GM18520 (cell line): ENCODE results near the gene SSRP1.
A peak's percentile ranks its signal among the peaks of the same experiment; 100 is the strongest.

ENCODE experiments used
- ATAC-seq: cut with Tn5 transposase; IDR thresholded peaks from one replicate; pipeline ENCODE4 v1.9.1; 2021; ENCODE audit not compliant: unreplicated experiment

Gene SSRP1

DNA sequence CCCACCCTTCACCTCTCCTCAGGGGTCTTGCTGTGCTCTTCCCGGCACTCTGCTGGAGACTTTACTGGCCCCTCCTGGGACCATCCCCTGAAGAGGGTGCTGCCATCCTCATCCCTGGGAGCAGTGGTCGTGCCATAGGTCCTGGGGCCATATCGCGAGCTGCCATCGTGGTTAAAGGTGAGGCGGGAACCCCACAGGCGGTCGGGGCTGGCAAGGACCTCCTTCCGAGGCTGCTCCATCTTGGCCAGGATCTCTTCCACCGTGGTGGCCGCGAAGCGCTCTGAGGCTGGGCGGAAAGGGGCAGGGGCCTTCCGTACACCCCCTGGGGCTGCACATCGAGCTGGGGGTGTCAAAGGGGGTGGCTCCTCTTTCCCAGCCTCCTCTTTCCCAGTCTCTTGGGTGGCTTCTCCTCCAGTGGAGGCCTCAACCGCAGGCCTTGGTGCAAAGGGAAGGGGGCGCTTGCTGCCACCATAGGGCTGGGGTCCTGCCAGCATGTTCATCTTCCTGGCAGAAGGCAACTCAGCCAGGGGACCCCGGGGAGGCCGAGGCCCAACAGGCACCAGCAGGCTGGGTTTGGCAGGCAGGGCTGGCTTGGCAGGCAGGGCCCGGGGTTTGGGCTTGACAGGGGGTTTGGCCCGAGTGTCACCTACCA is 15.5 kb downstream of the SSRP1 start:
- ATAC-seq: no peak

DNA sequence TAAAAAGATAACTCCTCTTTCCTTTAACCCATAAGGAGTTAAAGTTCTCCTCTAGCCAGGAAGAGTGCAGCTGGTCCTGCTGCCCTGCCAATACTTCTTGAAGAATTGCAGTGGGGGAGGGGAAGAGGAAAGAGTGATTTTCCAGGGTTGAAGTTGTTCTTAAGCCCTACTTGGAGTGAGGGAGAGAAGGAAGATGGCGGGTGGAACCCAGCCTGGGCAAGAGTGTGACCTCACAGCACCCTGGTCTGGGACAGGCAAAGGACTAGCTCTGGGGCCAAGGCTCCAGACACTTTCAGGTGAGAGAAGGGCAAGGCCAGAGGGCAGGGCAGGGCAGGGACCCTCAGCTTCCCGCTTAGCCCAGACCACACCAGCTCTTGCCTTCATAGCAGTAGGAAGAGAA is 17.5 kb downstream of the SSRP1 start:
- no peak for ATAC-seq

DNA sequence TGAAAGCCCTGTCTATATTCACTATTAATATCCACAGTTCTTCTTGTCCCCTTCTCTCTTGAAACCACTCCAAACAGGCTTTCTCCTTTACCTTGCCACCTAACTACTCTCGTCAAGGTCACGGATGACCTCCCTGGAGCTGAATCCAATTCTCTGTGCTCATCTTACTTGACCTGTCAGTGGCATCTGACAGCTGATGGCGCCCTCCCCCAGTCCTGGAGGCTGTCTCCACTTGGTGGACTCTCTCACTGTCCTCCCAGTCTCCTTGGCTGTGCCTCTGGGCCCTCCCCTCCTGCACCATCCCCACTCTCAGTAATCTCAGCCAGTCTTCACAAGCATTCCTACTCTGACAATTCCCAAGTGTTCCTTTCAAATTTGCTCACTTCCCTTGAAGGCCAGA is 19.7 kb downstream of the SSRP1 start:
- no peak for ATAC-seq

DNA sequence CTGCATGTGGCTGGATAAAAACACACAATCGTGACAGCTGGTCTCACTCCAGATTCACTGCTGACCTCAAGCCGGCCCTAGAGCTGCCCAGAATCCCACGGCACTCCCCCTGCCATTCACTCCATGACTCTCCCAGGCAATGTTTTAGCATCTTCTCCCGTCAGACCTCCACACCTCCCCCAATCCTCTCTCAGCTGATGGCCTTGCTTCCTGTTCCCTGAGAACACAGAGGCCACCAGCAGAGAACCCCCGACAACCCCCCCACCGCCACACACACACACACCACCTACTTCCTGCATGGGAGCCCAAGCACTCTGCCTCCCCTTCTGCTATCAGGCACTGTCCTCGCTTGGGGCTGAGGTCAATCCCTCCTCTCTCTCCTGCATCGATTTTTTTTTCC is 20.2 kb downstream of the SSRP1 start:
- ATAC-seq: no peak

DNA sequence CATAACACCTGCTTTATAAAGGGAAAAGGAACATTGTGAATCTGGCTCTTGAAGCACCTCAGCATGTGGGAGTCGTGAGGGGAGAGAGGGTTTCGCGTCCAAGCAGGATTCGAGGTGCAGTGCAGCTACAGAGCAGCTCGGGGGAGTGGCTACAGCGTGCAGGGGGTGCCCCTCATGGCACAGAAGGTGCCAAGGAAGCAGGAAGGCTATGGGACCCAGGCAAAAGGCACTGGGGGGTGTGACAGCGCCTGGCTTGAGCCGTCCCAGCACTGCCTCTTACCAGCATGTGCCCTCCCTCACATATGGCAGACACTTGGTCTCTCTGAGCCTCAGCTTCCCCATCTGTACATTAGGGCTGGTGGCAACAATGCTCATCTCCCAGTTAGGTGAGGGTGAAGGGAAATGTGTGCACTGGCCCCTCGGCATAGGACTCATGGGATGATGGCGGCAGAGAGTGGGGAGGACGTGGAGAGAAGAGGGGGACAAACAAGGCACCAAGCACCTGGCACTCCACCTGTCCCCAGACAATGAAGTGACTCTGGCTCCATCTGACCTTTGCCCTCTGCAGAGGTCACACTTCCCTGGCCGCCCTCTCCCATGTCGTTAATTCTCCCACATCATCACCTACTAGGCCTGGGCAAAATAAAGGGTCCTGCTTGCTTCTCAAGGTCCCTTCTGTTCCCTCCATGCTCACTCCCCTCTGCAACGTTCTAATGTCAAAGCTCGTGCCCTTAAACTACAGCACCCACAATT is 21.3 kb downstream of the SSRP1 start:
- ATAC-seq: no peak

DNA sequence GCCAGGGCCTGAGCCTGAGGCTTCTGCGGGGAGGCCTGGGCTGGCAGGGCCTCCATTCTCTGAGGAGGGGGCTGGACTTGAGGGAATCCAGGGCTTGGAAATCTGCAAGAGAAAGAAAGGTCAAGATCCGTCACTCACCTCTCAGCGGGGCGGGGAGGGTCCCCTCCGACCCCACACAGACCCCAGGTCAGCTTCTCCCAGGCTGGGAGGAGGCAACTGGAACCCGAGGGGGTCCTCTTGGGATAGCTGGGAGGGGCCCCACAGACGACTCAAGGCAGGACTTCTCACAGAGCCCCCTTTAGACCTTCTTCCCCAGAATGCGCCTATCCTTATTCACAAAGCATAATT is 21.9 kb downstream of the SSRP1 start:
- no peak for ATAC-seq

DNA sequence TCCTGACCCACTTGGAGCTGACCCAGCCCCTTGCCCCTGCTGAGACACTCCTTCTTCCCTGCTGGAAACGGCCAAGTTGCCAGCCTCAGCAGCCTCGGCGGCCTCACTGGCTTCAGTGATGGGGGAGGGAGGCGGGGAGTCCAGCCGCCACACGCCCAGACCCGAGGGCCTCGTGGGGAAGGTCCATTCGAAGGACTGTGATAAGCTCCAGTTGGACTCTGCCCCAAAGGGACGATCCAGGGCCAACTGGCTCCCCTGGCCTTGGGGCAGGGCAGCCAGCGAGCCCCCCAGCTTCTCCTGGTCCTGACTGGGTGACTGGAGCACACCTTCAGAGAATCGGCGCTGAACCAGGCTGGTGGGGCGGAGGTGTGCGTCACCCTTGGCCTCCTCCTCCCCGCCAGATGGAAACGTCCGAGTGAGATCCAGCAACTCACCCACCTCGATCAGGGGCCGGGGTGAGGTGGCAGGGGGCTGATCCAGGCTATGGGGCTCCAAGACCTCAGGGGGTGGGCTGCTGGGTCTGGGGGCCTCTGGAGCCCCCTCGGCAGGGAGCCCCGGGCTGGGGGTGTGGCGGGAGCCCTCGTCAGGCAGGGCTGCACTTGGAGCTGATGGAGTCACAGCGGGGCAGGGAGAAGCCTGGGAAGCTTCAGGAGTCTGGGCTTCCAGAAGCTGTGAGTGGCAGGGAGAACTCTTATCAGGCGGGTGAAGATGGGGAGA is 22.5 kb downstream of the SSRP1 start:
- ATAC-seq: no peak

DNA sequence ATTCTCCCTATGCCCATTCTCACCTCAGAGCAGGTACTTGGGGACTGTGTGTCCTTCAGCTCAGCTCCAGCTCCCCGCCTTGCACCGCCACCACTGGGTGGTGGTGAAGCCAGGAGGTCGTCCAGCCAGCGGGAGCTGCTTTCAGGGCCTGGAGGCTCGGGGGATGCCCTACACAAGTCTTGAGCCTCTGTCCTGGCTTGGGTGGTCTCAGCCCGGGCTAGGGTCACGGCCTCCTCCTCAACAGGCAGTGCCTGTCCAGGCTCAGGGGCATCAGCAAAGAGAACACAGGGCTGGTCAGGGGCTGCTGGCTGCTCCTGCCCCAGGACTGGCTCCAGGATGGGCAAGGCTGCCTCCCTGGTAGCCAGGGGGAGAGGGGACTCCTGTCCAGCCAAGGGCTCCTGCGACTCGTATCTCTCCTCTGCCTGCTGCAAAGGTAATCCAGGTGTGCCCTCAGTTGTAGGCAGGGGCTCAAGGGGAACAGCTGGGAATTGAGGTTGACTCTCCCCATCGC is 23.1 kb downstream of the SSRP1 start:
- ATAC-seq: no peak

DNA sequence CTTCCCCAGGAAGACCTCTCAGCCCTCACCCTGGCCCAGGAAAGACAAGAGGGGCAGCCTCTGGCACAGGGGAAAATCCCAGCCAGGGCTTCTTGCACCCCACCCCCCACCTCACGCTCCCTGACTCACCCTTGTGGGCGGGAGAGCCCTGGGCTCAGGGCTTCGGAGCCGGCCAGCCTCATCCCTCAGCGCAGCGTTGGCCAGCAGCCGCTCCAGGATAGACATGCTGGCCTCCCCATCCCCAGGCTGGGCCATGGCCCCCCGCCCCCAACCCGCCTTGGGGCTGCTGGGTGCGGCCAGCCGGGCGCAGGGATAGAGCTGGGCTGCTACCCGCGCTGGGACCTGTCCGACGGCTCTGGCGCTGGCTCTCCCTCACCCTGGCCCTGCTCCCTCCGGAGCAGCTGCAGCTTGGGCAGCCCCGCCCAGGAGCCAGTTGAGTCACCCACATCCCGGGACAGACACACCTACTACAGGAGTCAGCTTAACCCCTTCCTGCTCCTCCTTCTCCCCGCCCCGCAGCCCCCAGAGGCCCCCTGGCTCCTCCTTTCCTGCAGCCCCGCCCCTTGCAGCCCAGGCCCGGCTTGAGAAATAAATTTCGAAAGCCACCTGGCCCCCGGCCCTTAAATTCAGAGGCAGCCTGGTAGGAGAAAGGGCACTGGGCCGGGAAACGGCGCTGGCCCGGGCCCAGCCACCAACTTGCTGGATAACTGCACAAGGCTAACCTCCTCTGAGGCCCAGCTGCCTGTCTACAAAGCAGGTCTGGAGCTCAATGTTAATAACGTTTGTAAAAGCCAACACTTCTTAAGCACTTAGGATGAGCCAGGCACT is 24.4 kb downstream of the SSRP1 start:
- ATAC-seq: peak; percentile 98

DNA sequence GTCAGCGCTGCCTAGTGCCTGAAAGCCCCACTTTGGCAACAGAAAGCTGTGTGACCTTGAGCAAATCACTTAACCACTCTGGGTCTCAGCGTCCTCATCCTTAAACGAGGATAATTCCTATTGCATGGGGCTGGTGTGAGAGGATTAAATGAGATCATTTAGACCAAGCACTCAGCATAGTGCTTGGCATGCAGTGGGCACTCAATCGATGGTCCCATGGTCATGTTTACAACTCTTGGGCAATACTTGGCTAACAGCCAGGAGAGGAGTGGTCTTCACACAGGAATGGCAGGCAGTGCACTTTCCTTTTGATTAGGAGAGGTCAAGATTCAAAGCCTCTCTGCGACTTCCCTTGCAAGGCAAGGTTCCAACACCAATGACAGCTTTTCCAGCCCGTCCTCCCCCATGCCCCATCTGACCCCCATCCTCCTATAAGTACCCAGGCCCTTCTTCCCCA is 25.0 kb downstream of the SSRP1 start:
- no peak for ATAC-seq

DNA sequence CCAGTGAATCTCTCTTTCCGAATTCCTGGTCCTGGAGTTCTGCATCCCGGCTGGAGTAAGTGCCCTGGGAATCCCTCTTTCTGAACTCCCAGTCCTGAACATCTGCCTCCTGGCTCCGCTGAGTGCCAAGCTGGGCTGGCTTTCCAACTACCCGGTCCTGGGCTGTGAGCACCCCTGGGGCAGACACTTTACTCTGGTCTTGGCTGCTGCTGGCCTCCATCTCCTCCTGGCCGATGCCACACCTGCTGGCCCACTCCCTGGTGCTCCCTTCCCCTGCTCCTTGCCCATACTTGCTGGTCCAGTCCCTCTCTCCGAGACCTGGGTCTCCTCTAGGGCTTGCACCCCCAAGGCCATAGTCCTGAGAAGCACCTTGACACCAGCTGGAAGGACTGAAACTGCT is 25.6 kb downstream of the SSRP1 start:
- ATAC-seq: no peak

DNA sequence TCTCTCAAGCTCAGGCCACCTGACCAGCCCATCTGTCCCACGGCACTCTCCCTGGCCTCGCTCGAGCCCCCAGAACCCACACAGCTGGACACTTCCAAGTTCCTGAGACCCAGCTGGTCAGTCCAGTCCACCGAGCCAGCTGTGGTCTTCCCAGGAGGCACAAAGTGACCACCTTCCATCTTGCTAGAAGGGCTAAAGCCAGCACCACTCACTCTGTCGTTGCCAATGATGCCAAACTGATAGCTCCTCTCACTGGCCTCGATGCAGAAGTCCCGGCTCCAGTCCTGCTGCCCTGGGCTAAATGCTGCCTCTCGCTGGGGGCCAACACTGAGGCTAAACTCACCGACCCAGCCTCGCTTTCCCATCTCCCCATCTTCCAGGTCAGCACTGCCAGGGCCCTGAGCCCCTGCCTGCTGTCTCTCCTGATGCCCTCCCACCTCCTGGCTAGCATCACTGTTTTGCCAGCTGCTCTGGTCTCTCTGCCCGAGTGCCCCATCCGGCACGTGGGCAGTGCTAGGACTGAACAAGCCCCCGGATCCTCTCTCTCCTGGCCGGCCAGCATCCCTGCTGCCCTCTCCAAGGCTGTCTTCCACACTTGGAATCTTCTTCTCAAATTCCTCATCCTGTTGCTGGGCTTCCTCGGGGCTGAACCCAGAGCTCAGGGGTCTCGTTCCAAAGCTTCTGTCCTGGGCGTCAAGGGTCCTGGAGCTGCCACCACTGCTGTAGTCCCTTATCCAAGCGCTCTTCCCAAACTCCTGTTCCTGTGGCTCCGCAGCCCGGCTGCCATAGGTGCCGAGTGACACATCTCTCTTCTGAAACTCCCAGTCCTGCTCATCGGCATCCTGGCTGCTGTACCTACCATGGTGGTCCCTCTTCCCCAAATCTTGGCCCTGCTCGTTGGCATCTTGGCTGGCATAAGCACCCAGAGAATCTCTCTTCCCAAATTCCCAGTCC is 26.3 kb downstream of the SSRP1 start:
- ATAC-seq: no peak

DNA sequence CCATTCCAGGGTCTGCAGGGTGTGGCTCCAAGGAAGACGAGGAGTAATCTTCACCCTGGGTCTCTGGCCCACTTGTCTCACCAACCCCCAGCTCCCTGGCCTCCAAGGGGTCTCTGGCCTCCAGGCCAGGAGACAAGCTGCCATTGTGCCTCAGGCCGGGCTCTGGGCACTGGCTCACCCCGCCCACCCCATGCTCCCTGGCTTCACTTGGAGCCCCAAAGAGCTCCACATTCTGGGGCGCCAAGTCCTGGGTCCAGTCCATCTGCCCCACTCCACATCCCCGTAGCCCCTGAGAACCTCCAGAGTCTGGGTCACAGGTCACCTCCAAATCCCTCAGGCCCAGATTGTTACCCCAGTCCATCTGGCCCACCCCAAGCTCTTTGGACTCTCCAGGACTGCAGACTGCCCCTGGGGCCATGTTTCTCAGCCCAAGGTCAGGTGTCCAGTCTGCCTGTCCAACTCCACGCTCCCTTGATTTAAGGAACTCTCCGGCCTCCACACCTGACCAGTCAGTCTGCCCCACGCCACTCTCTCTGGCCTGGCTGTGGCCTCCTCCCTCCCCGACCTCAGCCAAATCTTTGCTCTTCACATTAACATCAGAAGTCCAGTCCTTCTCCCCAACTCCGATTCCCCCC is 27.1 kb downstream of the SSRP1 start:
- ATAC-seq: no peak

DNA sequence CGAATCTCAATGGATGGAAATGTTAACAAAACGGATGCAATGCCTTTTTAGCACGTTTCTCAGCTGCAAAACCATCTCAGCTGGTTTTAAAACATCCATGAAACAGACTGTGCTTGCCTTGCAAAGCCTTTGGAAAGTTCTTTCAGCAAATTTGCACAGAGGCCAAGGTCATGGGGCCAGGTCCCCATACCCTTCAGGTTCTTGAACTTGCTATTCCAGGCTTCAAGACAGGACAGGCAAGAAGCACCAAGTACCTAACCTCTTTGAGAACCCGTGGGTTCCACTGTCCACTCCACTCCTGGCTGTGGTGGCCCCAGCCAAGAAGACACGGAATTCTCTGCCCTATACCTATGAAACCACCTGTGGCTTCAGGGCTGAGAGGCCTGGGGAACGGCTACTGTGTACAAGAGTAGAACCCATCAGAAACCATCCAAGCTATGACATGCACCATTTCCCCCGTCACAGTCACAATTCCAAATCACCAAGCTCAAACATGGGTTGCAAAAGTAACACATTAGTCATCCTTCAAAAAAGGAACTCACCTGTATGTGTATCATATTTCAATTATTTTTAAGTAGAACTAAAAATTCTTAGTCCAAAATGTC is 27.9 kb downstream of the SSRP1 start:
- no peak for ATAC-seq

DNA sequence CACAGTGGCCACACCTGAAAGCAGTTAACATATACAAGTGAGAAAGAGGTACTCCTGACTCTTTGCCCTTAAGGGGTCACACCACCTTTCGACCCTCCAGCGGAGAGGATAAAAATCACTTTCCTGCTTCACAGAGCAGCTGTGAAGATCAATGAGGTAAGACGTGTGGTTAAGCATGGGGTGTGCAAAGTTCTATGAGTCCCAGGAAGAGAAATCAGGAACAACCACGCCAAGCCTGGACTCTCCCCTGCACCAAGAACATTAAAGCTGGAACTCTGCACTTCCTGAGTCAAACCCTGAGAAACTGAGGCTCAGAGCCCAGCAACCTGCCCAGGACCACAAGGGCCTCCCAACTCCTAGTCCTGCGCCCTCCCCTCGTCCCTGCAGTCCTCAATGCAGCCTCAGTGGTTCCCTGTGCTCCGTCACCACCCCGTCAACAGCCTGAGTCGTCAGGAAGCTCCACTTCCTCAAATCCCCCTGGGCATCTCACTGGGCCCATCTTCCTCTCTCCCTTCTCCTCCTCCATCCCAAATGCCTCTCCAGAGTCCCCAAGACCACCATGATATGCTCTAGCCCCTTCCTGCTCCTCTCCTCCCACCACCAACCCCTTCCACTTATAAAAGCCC is 28.6 kb downstream of the SSRP1 start:
- ATAC-seq: no peak

DNA sequence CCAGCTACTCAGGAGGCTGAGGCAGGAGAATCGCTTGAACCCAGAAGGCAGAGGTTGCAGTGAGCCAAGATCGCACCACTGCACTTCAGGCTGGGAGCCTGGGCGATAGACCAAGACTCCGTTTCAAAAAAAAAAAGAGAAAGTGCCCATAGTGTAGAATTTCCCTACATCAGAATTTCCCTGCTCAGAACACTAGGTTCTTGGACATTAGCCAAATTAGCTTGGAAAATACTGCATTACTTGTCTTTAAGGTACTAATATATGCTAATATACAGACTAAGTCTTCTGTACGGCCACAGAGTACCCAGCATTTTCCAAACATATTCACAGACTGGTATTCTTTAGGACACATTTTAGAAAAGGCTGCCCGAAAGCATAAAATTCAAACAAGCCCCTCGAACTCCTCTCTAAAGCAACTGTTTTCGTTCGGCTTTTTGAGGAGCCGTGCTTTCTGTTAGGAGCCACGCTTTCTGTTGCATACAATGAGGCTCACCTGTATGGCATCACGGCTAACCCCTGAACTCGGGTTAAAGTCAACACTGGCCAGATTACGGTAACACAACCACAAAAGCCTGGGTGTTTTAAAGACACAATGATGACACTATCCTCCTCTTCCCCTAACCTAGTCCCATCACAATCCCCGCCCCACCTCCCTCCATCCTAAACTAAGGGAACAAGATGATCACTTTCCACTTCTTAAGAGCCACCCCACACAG is 29.4 kb downstream of the SSRP1 start:
- ATAC-seq: no peak

DNA sequence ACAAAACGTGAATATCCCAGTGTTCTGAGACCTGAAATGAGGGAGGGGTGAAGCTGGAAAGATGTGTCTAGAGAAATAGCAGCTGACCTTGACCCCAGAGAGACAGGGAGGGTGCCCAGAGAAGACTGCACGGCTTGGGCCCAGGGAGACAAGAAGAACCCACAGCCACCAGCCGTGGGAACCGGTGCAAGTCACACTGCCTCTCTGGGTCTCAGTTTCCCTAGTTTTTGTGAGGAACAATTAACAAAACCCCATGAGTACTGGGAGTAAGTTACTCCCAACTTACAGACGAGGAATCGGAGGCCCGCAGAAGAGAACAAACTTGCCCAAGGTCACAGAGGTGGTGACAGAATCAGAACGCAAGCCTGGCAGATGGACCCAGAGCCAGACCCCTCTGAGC is 30.2 kb downstream of the SSRP1 start:
- no peak for ATAC-seq

DNA sequence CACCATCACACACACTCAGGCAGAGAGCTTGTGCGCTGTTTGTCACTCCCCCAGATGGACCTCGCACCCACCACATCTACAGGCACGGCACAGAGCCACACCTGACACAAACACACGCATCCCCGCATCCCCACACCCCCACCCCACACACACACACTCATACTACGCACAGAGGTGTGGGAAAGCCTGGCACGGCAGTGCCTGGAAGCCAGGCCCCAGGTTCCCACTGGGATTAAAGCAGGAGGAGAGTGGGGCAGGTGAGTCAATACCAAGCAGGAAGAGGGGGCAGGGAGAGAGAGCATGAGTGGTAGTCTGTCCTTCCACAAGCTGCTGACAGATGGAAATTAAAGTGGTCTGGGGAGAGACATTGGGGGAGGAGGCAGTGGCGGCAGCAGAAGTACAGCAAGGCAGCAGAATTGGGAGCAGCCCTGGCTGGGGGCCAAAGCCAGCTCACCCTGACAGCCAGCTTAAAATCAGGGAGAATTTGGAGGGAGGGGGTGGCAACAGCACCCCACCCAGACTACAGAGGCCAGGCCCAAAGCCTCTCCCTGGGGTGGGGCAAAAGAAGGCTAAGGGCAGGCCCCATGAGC is 31.6 kb downstream of the SSRP1 start:
- no peak for ATAC-seq
